WTC11 (cell line): Measurements from ENCODE around the gene GBF1. TPM values are rescaled to one million over a fixed set of nuclear protein-coding genes. Genes with fewer than 3 reads are reported as not detected.

Source experiments
- ARID4B ChIP-seq: sonication (generic); formaldehyde crosslinking; IDR thresholded peaks from 2 replicates; pipeline ENCODE4 v1.8.0; 2023; ENCODE audit warnings: missing genetic modification reagents, mild to moderate bottlenecking, borderline replicate concordance
- CBFB ChIP-seq: sonication (generic); formaldehyde crosslinking; IDR thresholded peaks from 2 replicates; pipeline ENCODE4 v1.8.1; 2022; ENCODE audit warnings: mild to moderate bottlenecking, low read depth, missing genetic modification reagents
- CREM ChIP-seq: sonication (generic); formaldehyde crosslinking; IDR thresholded peaks from 2 replicates; pipeline ENCODE4 v1.8.1; 2022; ENCODE audit warnings: mild to moderate bottlenecking, missing genetic modification reagents, moderate library complexity
- FOXK1 ChIP-seq: sonication (generic); formaldehyde crosslinking; IDR thresholded peaks from 2 replicates; pipeline ENCODE4 v1.8.0; 2022; ENCODE audit warnings: mild to moderate bottlenecking, moderate library complexity, missing genetic modification reagents
- FOXP1 ChIP-seq: sonication (generic); formaldehyde crosslinking; IDR thresholded peaks from 2 replicates; pipeline ENCODE4 v1.8.0; 2022; ENCODE audit warnings: missing genetic modification reagents, mild to moderate bottlenecking, moderate library complexity, borderline replicate concordance
- GTF2I ChIP-seq: fragments of 250-450 bp; sonication (Bioruptor Pico); conservative IDR thresholded peaks from 2 replicates; pipeline ENCODE4 v1.4.0; 2021; ENCODE audit warnings: mild to moderate bottlenecking
- JUN ChIP-seq: sonication (generic); formaldehyde crosslinking; IDR thresholded peaks from 2 replicates; pipeline ENCODE4 v1.8.0; 2023; ENCODE audit warnings: mild to moderate bottlenecking, missing genetic modification reagents
- PRDM15 ChIP-seq: sonication (generic); formaldehyde crosslinking; IDR thresholded peaks from 2 replicates; pipeline ENCODE4 v1.8.0; 2022; ENCODE audit warnings: missing genetic modification reagents
- TEAD1 ChIP-seq: sonication (generic); formaldehyde crosslinking; IDR thresholded peaks from 2 replicates; pipeline ENCODE4 v1.8.0; 2022; ENCODE audit warnings: mild to moderate bottlenecking, missing genetic modification reagents
- ZNF121 ChIP-seq: sonication (generic); formaldehyde crosslinking; IDR thresholded peaks from 2 replicates; pipeline ENCODE4 v1.8.0; 2023; ENCODE audit warnings: missing genetic modification reagents
- ZNF281 ChIP-seq: sonication (generic); formaldehyde crosslinking; IDR thresholded peaks from 2 replicates; pipeline ENCODE4 v1.8.0; 2023; ENCODE audit warnings: mild to moderate bottlenecking, missing genetic modification reagents
- total RNA-seq: library from RNA; stranded (reverse); gene quantifications from 3 replicates; pipeline ENCODE4 v1.2.3, GENCODE V29; 2021
- TF ChIP-seq, protein P1 (sequence below): sonication (generic); formaldehyde crosslinking; IDR thresholded peaks from 2 replicates; pipeline ENCODE4 v1.8.1; 2023; ENCODE audit warnings: mild to moderate bottlenecking, missing genetic modification reagents, moderate library complexity
- TF ChIP-seq, protein P2 (sequence below): sonication (generic); formaldehyde crosslinking; IDR thresholded peaks from 2 replicates; pipeline ENCODE4 v1.8.1; 2023; ENCODE audit warnings: mild to moderate bottlenecking, missing genetic modification reagents
- TF ChIP-seq, protein P3 (sequence below): sonication (generic); formaldehyde crosslinking; IDR thresholded peaks from 2 replicates; pipeline ENCODE4 v1.8.1; 2023; ENCODE audit warnings: mild to moderate bottlenecking, missing genetic modification reagents, moderate library complexity
- TF ChIP-seq, protein P4 (sequence below): sonication (generic); formaldehyde crosslinking; IDR thresholded peaks from 2 replicates; pipeline ENCODE4 v1.8.0; 2022; ENCODE audit warnings: mild to moderate bottlenecking, missing genetic modification reagents
- TF ChIP-seq, protein P5 (sequence below): sonication (generic); formaldehyde crosslinking; IDR thresholded peaks from 2 replicates; pipeline ENCODE4 v1.8.0; 2022; ENCODE audit warnings: mild to moderate bottlenecking, missing genetic modification reagents

GBF1 gene
- total RNA-seq, 1 experiment from 2014 or later = 32.4 TPM

GRCh38 chr10:102419269-102420180, 174.2 kb downstream of the GBF1 start (continued):
- TF ChIP-seq, protein P1, sequence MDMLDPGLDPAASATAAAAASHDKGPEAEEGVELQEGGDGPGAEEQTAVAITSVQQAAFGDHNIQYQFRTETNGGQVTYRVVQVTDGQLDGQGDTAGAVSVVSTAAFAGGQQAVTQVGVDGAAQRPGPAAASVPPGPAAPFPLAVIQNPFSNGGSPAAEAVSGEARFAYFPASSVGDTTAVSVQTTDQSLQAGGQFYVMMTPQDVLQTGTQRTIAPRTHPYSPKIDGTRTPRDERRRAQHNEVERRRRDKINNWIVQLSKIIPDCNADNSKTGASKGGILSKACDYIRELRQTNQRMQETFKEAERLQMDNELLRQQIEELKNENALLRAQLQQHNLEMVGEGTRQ (CRISPR knock-in tag) = peak; percentile 76
- TF ChIP-seq, protein P2, sequence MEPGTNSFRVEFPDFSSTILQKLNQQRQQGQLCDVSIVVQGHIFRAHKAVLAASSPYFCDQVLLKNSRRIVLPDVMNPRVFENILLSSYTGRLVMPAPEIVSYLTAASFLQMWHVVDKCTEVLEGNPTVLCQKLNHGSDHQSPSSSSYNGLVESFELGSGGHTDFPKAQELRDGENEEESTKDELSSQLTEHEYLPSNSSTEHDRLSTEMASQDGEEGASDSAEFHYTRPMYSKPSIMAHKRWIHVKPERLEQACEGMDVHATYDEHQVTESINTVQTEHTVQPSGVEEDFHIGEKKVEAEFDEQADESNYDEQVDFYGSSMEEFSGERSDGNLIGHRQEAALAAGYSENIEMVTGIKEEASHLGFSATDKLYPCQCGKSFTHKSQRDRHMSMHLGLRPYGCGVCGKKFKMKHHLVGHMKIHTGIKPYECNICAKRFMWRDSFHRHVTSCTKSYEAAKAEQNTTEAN (CRISPR knock-in tag) = peak; percentile 49; the same call in 1 of the 2 replicates
- 0 out of 2 replicates have a peak, but pooled peaks have one; percentile 30 for TF ChIP-seq TEAD1
- no peak for TF ChIP-seq JUN (CRISPR knock-in tag)
- 0 out of 2 replicates have a peak, but pooled peaks have one; percentile 12 for TF ChIP-seq PRDM15 (CRISPR knock-in tag)
- TF ChIP-seq, protein P3, sequence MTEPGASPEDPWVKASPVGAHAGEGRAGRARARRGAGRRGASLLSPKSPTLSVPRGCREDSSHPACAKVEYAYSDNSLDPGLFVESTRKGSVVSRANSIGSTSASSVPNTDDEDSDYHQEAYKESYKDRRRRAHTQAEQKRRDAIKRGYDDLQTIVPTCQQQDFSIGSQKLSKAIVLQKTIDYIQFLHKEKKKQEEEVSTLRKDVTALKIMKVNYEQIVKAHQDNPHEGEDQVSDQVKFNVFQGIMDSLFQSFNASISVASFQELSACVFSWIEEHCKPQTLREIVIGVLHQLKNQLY = 0 out of 2 replicates have a peak, but pooled peaks have one; percentile 20
- 0 out of 2 replicates have a peak, but pooled peaks have one; percentile 35 for TF ChIP-seq CBFB
- 0 out of 2 replicates have a peak, but pooled peaks have one; percentile 21 for TF ChIP-seq ARID4B
- no peak for TF ChIP-seq ZNF121 (CRISPR knock-in tag)
- TF ChIP-seq, protein P4, sequence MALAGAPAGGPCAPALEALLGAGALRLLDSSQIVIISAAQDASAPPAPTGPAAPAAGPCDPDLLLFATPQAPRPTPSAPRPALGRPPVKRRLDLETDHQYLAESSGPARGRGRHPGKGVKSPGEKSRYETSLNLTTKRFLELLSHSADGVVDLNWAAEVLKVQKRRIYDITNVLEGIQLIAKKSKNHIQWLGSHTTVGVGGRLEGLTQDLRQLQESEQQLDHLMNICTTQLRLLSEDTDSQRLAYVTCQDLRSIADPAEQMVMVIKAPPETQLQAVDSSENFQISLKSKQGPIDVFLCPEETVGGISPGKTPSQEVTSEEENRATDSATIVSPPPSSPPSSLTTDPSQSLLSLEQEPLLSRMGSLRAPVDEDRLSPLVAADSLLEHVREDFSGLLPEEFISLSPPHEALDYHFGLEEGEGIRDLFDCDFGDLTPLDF (CRISPR knock-in tag) = 0 out of 2 replicates have a peak, but pooled peaks have one; percentile 46
- TF ChIP-seq, protein P5, sequence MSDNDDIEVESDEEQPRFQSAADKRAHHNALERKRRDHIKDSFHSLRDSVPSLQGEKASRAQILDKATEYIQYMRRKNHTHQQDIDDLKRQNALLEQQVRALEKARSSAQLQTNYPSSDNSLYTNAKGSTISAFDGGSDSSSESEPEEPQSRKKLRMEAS (CRISPR knock-in tag) = peak; percentile 73; the same call in 1 of the 2 replicates
- 0 out of 2 replicates have a peak, but pooled peaks have one; percentile 4 for TF ChIP-seq GTF2I (CRISPR knock-in tag)
- 0 out of 2 replicates have a peak, but pooled peaks have one; percentile 33 for TF ChIP-seq ZNF281
- peak; percentile 78 for TF ChIP-seq FOXK1
- TF ChIP-seq CREM (CRISPR knock-in tag) = no peak
- TF ChIP-seq FOXP1 (CRISPR knock-in tag) = 0 out of 2 replicates have a peak, but pooled peaks have one; percentile 13
